Measurements from ENCODE around the gene MCEMP1. TPM values are rescaled to one million over a fixed set of nuclear protein-coding genes. Genes with fewer than 3 reads are reported as not detected.
"Not testable (repeated sequence)": the region's sequence is repeated elsewhere in the genome, so short reads cannot be mapped to it uniquely, and the experiment has no call there.

The MCEMP1 gene
- total RNA-seq, 1 donor from 2014 or later: 0.79 TPM

DNA sequence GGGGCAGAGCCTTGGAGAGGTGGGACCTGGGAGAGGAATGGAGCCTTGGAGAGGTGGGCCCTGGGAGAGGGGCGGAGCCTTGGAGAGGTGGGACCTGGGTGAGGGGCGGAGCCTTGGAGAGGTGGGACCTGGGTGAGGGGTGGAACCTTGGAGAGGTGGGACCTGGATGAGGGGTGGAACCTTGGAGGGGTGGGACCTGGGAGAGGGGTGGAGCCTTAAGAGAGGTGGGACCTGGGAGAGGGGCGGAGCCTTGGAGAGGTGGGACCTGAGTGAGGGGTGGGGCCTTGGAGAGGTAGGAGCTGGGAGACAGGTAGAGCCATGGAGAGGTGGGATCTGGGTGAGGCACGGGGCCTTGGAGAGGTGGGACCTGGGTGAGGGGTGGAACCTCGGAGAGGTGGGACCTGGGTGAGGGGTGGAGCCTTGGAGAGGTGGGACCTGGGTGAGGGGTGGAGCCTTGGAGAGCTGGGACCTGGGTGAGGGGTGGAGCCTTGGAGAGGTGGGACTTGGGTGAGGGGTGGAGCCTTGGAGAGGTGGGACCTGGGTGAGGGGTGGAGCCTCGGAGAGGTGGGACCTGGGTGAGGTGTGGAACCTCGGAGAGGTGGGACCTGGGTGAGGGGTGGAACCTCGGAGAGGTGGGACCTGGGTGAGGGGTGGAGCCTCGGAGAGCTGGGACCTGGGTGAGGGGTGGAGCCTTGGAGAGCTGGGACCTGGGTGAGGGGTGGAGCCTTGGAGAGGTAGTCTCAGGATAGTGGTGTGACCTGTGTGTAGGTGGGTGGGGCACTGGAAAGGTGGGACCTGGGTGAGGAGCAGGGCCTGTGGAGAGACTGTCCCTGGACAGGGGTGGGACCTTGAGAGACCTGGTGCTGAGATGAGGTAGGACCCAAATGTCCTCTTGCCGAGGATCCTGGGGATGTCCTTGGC, 33.0 kb upstream of the MCEMP1 start:
- not testable (repeated sequence) for DNase-seq

DNA sequence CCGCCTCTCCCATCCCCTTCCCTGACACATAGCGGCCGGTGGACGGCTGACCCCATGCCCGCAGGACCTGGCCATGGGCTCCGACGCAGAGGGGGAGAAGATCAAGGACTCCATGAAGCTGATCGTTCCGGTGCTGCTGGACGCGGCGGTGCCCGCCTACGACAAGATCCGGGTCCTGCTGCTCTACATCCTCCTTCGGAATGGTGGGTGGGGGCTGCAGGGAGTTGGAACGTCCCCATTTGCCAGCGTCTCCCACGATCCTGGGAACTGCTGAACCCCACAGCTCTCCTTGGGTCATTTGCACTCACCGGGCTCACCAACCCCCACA, 32.4 kb upstream of the MCEMP1 start:
- DNase-seq: no peak

GRCh38 chr19:7645163-7645562, 31.7 kb upstream of the MCEMP1 start:
- DNase-seq: no peak

DNA sequence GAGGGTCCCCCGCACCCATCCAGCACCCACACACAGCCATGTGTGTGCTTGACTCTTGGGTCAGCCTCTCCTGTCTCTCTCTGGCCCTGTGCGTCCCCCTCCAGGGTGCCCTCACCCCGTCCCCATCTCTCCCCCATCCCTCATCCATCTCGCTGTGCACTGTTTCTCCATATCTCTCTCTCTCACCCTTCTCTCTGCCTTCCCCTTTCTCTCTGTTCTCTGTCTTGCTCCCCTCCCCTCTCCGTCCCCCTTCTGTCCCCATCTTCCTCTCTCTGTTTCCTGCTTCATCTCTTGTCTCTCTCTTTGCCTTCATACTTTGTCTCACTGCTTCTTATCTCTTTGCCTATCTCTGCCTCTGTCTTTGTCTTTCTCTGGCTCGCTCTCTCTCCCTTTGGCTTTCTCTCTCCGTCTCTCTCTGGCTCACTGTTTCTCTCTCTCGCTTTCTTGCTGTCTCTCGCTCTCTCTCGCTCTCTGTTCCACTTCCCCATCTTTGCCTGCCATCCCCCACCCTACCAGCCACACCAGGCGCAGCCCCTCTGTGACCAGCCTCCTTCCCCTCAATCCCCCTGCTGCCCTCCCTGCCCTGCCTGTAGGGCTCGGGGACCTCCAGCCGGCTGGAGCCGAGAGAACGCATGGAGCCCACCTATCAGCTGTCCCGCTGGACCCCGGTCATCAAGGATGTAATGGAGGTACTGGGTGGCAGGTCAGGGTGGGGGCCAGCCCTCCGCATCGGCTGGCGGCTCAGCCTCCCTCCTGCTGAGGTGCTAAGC, 31.0 kb upstream of the MCEMP1 start:
- DNase-seq: no peak

DNA sequence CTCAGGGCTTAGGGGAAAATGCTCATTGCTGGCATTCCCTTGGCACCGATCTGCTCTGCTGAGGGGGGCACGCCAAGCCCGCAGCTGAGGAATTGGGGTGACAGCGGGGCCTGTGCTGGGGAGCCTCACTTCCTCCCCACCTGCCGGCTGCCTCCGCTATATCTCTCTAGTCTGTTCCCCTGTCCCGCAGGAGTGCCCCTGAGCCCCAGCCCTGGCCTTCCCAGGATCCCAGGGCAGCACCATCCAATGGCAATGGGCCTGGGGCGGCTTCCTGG, 30.5 kb upstream of the MCEMP1 start:
- no peak for DNase-seq

DNA sequence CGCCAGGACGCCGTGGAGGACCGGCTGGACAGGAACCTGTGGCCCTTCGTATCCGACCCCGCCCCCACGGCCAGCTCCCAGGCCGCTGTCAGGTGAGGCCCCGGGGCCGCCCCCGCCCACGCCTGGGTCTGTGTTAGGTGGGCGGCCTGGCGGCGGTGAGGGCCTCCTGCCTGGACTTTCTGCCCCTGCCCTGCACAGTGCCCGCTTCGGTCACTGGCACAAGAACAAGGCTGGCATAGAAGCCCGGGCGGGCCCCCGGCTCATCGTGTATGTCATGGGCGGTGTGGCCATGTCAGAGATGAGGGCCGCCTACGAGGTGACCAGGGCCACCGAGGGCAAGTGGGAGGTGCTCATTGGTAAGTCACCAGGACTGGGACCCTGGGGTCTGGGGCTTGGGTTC, 29.7 kb upstream of the MCEMP1 start:
- no peak for DNase-seq

GRCh38 chr19:7648265-7649014, 28.4 kb upstream of the MCEMP1 start:
- DNase-seq: no peak

DNA sequence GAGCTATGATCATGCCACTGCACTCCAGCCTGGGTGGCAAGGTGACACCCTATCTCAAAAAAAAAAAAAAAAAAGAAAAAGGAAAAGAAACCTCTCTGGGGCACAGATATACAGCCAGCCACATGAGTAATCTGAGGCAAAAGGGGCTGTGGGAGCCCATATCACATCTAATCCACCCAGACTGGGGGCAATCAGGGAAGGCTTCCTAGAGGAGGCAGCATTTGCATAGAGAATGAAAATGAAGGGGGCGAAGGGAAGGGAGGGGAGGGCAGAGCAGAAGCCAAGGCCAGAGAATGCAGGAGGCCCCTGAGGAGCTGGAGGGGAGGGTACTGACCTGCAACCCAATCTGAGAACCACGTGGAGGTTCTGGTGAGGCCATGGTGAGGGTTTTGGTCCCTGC, 26.7 kb upstream of the MCEMP1 start:
- no peak for DNase-seq

- DNase-seq: peak; percentile 79
These were observed 24.7 kb upstream of the MCEMP1 start for GRCh38 chr19:7652061-7652641.

DNA sequence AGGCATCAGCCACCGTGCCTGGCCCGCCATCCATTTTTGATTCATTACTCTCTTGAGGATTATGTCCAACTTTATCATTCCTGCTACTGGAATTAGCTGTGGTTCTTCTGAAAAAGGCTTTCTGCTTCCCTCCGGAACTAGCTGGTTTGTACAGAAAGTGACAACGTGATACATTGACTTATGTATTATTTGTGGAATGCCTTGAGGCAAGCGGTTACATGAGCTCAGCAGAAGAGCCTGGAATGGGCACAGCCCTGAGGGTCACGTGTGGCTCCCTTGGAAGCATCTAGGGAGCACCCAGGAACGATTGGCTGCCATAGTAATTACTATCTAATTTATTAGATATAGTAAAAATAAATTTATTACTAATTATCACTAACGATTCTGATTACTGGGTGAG, 22.5 kb upstream of the MCEMP1 start:
- DNase-seq: no peak

GRCh38 chr19:7655581-7655980, 21.3 kb upstream of the MCEMP1 start:
- no peak for DNase-seq

DNA sequence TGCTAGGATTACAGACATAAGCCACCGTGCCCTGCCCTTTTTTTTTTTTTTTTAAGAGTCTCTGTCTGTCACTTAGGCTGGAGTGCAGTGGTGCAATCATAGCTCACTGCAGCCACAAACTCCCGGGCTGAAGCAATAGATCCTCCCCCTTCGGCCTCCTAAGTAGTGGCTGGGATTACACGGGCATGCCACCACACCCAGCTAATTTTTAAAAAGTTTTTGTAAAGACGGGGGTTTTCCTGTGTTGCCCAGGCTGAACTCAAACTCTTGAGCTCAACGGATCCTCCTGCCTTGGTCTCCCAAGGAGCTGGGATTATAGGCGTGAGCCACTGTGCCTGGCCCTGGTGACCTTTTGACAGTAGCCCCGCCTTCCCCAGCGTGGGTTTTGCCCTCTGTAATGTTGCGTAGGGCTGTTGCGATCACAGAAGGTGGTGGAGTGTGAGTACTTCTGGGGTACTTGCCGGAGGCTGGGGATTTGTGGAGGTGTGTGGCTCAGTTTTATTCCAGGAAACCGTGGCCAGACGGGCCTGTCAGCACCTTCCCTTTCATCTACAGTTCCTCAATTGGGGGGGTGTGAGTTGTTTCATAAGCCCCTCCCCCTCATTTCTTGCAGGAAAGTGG, 19.6 kb upstream of the MCEMP1 start:
- DNase-seq: no peak

DNA sequence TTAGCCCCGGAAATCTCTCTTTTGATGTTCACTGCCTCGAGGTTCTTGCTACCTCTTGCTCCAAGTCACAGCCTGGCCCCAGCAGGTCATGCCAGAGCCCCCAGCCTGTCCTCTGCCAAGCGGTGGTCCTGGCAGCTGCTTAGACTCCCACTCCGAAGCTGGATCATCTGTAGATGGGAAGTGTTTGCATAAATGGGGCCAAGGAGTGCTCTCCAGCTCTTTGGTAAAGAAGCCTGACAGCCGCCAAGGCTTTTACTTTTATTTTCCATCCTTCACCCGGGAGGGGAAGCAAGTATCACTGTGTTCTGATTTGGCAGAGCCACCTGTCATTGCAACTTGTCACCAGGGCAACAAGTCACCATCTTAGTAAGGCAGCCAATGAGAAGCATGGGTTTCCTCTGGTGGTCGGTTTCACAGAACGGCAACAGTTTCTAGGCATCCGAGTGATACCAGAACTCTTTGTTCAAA, 18.6 kb upstream of the MCEMP1 start:
- DNase-seq: no peak

DNA sequence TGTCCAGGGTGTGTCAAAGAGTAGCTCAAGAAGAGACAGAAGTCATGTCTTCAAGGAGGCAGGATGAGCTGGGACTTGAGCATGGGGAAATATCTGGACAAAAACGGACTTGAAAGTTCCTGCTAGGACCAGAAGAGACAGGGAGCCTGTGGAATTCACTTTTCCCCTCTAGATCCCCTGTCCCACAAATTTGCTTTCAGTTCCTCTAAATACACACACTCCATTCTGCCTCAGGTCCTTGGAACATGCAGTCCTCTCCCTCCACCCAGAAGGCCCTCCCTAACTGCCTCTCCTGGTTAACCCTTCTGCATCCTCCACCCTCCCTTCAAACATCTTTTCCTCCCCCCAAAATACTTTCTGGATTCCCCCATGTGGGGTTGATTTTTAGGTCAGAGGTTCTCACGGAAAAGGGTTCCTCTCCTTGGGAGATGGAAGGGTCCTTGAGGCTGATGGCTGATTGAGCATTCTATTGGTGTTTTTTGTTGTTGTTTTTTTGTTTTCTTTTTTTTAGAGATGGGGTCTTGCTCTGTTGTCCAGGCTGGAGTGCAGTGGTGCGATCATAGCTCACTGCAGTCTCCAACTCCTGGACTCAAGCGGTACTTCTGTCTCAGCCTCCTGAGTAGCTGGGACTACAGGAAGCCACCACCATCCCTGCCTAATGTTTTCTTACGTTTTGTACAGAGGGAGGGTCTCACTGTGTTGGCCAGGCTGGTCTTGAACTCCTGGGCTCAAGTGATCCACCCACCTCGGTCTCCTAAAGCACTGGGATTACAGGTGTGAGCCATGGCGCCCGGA, 14.9 kb upstream of the MCEMP1 start:
- DNase-seq: no peak

GRCh38 chr19:7662657-7663056, 14.2 kb upstream of the MCEMP1 start:
- no peak for DNase-seq

DNA sequence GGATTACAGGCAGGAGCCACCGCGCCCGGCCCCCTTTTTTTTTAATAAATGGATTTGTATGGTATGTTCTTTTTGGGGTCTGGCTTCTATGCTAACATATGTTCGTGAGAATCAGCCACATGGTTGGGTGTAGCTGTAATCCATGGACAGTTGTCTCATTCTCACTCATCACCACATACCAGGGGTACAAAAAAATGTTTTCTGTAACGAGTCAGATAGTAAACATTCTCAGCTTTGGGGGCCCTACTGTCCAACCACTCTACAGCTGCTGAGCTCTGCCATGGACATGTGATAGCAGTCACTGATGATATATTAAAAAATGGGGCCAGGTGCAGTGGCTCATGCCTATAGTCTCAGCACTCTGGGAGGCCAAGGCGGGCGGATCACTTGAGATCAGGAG, 13.2 kb upstream of the MCEMP1 start:
- DNase-seq: peak; percentile 27

GRCh38 chr19:7665076-7665475, 11.8 kb upstream of the MCEMP1 start:
- DNase-seq: peak; percentile 73

DNA sequence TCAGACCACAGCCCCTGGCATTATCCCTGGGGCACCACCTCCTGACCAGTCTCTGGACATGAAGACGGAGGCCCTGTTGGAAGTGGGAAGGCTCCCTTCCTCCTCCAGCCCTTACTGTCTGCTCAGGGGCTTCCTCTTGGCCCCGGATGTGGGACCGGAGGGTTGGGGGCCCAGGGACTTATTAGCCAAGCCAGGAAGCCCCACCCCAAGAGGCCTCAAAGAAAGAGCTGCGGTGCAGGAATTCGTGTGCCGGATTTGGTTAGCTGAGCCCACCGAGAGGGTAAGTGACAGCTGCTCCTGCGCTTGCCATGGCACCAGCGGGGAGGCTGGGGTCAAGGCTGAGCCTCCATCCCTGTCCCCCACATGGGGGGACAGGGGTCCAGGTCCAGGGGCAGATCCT, 8.0 kb upstream of the MCEMP1 start, which contains the start of gene RETN:
Gene RETN (plus strand): TSS at position 208 of the 400 bp plus-strand sequence. CDS start 278 bp downstream, outside the sequence.
- no peak for DNase-seq

DNA sequence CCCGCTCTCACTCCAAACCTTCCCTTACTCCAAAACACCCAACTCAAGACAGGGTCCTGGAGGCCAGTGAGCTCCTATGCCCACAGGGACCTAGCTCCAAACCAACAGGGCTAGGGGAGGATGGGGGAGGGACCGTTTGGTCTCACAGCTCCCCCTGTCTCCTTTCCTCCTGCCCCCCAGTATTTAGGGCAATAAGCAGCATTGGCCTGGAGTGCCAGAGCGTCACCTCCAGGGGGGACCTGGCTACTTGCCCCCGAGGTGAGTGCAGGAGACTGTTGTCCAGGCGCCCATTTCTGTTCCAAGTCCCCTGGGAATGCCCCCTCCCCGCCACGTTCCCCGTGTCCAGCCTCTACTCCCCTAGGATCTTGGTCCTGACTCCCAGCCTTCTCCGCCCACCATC, 7.2 kb upstream of the MCEMP1 start:
- DNase-seq: no peak

DNA sequence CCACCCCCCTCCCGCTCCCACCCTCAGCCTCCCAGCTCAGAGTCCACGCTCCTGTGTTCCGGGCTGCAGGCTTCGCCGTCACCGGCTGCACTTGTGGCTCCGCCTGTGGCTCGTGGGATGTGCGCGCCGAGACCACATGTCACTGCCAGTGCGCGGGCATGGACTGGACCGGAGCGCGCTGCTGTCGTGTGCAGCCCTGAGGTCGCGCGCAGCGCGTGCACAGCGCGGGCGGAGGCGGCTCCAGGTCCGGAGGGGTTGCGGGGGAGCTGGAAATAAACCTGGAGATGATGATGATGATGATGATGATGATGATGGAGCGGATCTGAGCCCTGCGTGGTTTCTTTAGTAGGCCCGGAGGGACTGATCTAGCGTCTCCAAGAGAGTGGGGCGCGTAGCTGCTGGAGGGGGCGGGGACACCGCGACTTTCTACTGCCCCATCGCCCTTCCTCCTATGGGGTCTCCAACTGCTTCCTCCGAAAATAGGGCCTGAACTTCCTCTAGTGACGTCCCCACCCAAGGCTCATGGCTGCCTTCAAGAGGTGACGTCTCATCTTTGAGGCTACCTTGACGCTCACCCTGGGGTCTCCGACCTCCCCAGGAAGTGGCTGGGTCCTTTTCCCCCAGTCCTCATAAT, 6.6 kb upstream of the MCEMP1 start:
- peak; percentile 33 for DNase-seq

DNA sequence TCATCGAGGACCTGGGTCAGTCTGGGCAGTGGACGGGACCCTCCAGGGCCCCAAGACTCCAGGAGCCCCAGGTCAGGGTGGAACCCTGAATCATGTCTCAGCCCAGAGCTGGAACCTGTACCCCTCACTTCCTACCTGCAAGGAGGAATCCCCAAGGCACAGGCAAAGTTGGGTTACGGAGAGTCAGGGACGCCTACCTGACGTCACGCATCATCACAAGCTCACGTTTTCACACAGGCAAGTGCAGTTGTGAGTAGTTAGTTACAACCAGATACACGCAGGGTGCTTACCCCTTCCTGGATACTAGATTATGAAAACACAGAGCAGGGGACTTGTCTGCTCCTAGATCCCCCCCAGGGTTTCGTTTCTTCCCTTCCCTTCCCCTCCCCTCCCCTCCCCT, 6.1 kb upstream of the MCEMP1 start:
- no peak for DNase-seq

All from skin of body (tissue), 2 donors.